ENCODE measurements around the gene ARAP1.
"Not testable (repeated sequence)": the region's sequence is repeated elsewhere in the genome, so short reads cannot be mapped to it uniquely, and the experiment has no call there.

ARAP1 gene

DNA sequence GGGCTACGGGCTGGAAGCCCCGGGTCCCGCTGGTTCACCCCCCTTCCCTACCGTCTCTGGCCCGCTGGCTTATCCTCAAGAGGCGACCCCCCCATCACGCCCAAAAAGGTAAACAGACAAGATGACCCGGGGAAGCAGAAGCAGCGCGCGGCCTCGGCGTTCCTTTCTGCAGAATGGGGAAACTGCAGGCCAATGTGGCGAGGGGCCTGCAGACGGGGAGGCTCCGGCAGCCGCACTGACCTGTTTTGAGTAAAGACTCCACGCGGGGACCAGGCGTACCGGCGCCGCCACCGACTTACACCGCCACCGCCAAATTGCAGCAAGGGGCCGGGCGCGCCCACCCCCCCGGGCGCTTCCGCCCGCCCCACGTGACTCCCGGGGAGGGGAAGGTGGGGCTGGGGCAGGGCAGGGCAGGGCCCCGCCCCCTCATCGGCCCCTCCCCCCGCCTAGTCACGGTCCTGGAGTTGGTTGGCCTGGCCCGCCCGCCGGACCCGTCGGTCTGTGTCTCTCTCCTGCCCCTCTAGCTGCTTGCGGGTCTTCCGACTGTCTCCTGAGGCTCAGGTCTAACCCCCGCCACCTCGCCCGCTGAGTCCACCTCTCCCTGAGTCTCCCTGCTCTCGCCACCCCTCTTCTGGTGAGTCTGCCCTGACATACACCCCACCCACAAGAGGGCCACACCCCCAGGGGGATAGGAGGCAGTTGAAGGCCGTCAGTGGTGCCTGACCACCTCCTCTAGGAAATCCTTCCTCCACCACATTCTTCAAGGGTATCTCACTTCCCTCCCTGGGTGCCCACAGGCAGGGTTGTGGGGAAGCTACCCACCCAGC, at the start of gene ARAP1:
Gene ARAP1, minus strand, starts transcription at position 321 of the 827 bp plus-strand sequence. CDS start 25,280 bp downstream, outside the sequence.
- DNase-seq (ENCODE audit: low read depth) = peak; percentile 30

DNA sequence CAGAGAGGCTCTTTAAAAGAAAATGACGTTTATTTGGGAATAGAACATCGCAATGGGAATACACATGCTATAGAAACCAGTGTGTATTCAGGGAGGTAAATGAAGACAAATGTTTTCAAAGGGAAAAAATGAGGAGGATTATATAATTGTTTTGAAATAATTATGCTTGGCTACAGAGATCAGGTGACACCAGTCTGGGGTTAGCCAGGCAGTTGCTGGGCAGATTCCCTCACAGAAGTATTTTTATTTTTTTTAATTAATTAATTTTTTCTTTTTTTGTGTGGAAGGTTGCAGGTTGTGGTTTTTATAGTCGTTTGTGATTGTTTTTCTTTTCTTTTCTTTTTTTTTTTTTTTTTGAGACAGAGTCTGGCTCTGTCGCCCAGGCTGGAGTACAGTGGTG, 47.2 kb upstream of the ARAP1 start:
- no peak for DNase-seq (ENCODE audit: low read depth)

DNA sequence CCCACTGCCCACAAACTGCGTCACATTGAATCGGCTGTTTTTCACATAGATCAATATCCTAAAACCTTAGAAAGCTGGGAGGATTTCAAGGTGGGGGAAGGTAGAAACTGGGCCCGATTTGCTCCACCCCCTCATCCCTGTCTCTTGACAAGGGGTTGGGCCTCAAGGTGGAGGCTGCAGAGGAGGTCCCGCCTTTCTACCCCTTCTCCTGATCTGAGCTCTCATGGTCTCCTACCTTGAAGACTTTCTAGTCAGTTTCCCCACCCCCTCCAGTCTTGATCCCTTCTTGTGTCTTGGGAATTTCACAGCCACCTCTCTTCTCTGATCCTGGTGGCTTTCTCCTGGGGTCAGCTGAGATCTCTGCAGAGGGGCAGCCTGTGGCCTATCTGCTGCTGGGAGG, 46.2 kb upstream of the ARAP1 start:
- no peak for DNase-seq (ENCODE audit: low read depth)

DNA sequence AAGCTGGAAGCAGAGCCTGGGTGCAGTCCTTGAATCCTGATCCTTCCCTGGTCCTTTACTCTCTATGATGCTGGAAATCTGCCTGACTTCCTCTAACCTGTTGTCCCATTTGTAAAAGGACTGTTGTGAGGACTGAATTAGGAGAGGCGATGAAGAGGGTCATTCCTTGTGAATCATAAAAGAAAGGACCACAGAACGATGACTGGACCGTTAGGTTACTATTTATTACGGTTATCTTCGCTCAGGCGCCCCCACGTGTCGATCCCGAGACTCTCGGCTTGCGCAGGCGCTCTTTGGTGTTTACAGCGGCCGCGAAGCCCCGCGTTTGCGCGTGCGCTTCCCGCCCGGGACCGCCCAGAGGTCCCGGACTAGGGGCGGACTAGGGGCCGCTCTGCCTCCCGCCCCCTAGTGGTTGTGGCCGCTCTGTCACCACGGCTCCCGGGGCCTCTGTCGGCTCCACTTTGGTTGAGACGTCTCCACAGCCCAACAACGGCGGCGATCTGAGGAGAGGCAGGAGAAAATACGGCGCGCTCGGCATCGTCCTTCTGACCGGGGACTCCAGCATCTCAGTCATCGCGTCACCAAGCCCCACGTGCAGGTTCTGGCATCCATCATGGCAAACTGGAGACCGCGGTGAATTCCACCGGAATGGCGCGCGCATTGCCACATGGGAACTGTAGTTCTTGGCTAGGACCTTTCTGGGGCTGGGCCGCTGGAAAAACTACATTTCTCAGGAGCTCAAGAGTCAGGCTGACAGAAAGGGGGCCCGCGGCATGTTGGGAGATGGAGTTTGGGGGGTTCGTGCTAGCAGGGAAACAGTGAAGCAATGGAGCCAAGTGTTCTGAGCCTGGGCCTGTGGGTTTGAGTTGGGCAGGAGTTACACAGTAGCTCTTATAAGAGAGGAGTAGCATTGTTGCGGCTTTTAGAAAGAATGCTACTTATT, 41.5 kb upstream of the ARAP1 start, which contains the start of gene STARD10:
Gene STARD10, minus strand, starts transcription at position 623 of the 943 bp plus-strand sequence. CDS start 12,866 bp downstream, outside the sequence.
- peak; percentile 91 for DNase-seq (ENCODE audit: low read depth)

DNA sequence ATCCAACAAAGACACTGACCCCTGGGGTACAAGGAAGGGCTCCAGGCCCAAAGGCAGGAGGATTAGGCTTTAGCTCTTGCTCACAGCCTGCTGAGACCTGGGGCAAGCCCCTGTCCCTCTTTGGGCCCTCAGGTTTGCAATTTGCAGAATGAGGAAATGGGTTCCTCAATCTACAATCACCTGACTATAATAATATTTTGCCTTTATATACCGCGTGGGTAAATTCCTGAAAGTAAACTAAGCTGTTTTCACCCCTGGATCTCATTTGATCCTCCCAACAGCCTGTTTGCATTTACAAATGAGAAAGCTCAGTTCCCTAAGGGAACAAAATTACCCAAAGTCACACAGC, 40.8 kb upstream of the ARAP1 start:
- no peak for DNase-seq (ENCODE audit: low read depth)

DNA sequence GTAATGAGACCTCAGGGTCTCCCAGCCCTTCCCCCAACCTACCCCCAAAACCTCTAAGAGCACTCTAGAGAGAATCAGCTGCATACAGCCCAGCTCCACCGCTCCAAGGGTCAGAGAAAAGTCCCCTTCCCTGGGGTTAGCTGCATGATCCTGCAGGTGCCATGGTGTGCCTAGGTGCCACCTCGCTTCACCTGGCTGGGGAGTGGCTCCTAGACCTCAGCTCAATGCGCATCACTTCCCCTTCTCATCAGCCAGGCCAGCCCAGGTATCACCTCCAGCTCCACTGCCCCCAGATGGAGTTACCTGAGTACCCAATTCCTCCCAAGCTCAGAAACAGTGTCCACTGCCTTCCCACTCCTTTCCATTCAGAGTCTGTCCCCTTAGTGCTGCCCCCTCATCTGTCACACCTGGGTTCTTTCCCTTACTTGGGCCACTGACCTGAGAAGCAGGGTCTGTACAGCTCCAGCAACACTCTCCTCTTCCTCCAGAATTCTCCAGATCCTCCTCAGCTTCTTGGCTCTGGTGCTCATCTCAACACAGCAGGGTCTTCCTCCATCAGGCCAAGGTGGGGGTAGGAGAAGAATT, 40.3 kb upstream of the ARAP1 start:
- no peak for DNase-seq (ENCODE audit: low read depth)

DNA sequence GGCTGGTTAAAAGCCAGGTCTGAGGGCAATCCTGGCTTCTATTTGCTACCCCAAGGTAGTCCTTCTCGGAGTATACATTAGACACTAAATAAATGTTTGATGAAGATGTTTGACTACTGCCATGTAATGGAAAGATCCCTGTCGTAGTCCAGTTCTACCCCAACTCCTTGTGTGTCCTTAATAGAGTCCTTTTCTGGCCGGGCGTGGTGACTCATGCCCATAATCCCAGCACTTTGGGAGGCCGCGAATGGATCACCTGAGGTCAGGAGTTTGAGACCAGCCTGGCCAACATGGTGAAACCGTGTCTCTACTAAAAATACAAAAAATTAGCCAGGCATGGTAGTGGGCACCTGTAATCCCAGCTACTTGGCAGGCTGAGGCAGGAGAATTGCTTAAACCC, 39.0 kb upstream of the ARAP1 start:
- DNase-seq (ENCODE audit: low read depth) = not testable (repeated sequence)

DNA sequence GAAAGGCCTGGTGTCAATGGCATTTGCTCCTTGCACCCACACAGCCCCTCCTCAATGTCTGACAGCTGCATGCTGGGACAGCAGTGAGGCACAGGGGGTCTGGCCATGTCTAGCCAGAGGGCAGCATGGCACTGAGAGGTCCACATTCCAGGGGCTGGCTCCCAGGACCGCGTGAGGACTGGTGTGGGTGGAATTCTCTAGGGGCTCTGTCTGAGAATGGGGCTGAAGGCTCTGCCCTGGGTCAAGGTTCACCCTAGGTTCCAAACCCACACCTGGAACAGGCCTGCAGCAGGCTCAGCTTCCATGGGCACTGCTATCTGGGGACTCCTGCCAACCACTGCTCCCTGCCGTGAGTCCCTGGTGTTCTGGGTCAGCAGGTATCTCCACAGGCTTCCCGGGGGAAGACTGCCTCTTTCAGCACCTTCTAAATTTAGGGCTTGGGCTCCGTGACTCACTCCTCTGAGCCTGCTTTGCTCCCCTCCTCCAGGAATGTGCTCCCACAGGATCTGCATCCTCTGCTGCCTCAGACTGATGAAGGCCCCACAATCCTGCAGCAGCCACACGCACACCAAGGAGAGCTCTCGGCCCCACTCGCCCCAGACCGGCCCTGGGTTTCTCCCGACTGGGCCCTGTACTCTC, 37.4 kb upstream of the ARAP1 start:
- no peak for DNase-seq (ENCODE audit: low read depth)

DNA sequence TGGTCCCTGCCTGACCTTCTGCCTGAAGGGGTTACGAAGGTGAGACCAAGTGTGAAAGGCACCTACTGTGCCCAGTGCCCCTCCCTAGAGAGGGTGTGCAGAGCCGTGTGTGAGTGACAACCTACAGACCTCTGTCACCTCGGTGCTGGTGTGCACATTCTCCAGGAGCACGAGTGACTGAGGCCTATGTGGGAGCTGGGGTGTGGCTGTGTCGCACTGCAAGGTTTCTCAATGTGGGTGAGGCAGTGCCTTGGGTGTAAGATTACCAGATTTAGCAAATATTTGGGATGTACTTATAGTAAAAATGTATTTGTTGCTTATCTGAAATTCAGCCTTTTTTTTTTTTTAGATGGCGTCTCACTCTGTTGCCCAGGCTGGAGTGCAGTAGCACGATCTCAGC, 36.0 kb upstream of the ARAP1 start:
- no peak for DNase-seq (ENCODE audit: low read depth)

DNA sequence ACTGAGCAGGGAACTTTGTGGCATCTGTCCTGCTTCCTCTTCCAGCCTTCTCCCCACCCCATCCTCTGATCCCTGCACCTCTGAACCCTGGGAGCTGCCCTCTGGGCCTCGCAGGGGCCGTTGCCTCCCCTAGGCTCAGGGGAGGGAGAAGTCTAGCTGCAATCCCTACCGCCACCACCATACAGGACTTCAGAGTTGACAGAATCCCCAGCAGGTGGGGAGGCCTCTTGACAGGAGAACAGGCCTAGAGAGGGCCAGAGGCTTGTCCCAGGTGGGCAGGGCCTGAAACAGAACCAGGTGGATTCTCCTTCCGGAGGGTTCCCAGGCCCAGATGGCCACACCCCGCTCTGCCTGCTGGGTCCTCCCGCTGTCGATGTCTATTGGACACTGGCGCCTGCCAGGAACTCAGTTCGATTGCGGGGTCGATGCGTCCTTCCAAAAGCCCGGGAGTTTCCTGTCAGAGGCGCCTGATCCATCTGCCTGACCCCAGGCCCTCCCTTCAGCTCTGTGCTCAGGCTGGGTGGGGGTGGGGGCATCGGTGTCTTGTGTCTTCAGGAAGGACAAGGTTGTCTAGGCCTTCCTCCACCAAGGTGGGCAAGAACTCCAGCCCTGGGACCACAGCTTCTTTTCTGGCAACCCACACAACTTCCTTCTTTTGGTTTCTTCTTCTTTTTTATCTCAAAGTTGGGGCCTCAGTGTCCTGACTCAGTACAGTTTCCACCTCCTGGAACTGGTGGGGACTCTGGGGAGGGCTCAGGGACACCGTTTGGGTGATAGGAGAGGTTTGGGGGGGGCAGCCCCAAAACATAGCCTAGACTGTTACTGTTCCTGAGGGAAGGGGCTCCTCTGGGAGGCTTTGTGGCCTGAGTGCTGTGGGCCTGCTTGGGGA, 35.3 kb upstream of the ARAP1 start:
- no peak for DNase-seq (ENCODE audit: low read depth)

DNA sequence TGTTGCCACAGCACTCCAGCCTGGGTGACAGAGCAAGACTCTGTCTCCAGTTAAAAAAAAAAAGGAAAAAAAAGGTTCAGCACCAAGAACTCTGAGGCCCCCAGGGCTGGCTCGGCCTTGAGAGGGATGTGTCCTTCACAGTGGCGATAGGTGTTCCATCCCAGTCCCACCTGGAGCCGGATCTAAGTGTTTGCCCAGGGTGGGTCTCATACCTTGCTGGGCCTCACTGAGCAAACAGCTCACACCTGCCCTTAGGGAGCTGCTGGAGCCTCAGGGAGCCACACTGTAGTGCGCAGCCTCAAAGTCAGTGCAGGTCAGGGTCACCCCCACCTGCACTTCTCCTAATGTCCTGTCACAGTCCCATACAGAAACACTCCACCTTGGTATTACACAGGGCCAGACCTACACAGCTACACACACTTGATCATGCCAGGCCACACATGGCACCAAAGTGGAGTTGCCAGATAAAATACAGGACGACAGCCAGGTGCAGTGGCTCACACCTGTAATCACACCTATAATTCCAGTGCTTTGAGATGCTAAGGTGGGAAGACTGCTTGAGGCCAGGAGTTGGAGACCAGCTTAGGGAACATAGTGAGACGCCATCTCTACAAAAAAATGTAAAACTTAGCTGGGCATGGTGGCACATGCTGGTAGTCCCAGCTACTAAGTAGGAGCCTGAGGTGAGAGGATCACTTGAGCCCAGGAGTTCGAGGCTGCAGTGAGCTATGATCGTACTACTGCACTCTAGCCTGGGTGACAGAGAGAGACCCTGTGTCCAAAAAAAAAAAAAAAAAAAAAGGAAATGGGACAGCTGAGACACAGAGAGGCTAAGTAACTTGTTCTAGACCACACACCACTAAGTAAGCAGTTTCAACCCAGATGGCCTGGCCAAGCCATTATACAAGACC, 34.4 kb upstream of the ARAP1 start:
- DNase-seq (ENCODE audit: low read depth) = no peak

DNA sequence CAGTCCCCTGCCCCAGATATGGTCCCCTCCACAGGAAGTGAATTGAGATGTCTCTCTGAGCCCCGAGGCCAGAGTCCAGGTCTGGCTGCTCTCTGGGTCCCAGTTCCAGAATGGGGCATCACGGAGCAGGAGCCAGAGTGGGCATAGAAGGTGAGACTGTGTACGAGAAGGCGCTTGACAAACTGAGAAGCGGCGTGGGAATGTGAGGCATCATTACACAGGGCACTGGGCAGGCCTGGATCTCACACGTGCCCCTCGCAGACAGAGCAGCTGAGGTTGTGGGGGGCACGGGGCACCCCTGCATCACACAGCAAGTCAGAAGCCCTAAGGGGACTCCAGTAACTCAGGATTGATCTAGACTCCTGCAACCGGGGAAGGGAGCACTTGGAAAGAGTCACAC, 32.5 kb upstream of the ARAP1 start:
- DNase-seq (ENCODE audit: low read depth) = no peak

DNA sequence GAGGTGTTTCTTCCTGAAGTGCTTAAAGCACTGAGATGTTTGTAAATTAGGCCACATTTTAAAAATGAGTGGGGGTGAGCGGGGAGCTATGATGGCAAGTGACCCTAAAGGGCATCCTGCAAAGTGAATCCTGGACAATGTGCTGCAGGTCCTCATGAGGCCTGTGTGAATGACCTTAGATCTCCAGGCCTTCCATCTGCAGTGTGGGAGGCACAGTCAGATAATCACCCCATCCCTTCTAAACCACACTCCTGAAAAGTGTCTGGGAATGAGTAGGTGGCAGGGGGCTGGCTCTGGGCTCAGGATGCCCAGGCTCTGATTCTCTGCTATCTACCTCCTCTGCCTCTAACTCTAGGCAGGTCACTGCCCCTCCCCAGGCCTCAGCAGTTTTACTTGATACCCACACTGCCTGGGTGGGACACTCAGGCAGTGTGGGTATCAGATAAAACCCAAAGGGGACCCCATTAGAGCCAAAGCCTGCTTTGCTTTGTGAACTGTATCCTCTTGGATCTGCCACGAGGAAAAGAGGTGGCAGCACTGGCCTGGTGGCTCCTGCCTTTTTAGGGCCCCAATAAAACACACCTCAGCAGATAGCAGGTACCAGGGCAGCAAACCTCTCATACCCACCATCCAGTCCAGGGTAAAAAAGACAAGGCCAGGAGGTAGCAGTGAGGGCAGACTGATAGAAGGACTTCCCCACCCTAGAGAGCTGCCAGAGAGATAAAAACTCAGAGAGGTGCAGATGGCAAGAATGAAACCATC, 31.1 kb upstream of the ARAP1 start:
- DNase-seq (ENCODE audit: low read depth) = no peak

DNA sequence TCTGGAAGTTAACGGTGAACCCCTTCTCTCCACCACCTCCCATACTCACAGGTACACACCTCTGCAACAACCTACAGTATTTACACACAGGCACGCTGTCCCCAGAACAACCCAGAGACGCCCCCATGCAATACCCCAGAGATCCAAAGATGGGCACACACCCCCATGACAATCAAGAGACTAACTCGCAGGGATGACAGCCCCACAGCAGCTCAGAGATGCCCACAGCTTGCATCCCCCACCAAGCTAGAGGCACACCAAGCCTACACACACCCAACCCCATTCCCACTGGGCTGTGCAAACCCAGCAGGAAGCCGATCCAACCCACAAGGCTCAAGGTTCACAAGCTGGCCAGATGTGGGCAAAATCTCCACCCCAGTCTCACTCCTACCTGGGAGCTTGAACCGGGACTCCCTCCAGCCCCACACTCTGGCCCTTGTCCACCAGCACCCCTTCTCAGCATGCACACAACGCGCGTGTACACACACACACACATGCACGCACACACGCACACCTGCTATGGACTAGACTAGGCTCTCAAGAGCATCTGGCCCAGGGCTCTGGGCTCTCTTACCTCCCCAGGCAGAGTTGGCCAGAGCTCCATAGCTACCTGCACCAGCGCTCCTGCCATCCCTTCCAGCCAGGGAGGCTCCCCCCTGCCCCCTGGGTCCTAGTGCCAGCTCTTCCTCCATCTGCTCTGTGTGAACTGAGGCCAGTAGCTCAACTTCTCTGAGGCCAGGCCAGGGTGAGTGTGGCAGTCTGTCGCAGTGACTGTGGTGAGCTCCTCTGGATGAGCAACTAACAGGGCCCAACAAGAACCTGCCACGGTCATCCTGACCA, 30.1 kb upstream of the ARAP1 start:
- DNase-seq (ENCODE audit: low read depth) = no peak

DNA sequence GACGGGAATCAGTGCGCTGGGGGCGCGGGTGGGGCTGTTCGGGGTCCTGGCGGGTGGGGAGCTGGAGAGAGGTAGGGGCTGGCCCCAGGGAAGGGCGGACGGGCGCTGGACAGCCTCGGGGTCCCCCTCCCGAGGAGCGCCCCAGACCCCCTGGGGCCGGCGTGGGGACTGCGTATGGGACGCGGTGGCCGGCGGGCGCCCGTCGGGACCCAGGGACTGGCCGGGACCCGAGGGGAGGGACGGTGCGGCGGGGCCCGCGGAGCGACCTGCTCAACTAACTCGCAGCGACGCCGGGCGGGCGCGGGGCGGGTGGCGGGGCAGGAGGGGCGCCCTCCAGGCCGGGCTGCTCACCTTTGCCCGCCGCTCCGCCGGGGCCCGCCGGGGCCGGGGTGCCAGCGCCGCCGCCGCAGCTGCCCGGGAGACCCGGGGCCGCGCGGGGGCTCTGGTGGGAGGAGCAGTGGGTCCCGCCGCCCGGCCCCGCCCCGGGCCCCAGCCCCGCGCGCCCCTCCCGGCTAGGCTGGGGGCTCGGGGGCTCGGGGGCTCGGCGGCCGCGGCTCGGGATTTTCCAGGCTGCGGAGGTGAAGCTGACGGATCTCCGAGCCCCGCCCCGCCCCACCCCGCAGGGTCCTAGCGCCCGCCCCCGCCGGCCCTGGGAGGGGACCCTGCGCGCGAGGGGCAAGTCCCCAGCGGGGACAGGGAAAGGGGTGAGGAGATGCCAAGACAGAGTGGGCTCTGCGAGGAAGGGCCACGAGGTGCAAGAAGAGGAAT, 29.3 kb upstream of the ARAP1 start:
- DNase-seq (ENCODE audit: low read depth) = no peak

DNA sequence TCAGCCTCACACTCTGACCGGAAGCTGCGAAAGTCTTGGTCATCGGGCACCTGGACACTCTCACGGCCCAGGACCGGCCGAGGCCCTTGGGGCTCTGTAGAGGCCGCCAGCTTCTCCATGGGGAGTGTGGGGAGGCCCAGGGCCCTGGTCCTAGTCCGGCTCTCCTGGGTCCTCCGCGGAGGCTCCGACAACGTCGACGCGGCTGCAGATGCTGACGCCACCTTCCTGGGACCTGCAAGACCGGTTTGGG, 28.8 kb upstream of the ARAP1 start:
- no peak for DNase-seq (ENCODE audit: low read depth)

DNA sequence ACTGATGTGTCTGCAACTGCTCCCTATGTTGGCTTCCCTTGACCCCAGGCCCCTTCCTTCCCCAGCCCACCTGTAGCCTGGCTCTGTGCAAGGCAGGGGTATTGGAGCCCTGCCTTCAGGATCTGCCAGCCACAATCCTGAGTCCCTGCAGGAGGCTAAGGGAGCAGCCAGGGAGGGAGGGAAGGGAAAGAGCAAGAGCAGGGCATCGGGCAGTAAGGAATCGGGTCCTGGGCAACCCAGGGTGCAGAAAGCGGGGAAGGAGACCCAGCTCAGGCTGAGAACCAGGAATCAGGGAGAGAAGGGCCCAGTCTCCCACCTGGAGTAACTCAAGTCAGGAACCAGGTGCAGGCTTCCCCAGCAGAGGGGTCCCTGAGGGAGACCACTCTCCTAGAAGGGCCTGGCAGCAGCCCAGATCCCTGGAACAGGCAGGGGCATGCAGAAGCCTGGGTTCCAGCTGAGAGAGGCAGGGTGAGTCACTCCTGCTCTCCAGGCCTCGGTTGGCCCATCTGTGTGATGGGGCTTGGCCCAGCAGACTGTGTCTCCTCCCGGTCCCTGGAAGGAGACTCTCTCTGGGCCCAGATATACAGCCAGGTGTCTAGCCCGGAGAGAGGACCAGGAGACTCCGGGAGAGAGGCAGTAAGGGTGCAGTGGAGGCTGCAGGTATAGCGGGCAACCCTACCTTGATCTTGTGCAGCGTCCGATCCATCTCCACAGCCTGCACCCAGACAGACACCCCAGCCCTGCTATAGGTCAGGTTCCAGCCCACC, 28.3 kb upstream of the ARAP1 start:
- no peak for DNase-seq (ENCODE audit: low read depth)
